Right atrium auricular region (tissue), 2 donors: Measurements from ENCODE around the gene RPS6KA3. TPM values are rescaled to one million over a fixed set of nuclear protein-coding genes. Genes with fewer than 3 reads are reported as not detected.

ENCODE experiments used
- DNase-seq: peaks from one replicate; pipeline ENCODE4 v3.0.0-alpha.2; 2019; ENCODE audit warnings: low spot score
- H3K27ac ChIP-seq, 2 donors: fragments of 200-600 bp; sonication (generic); 1 replicate in 1 of 2; 2 replicates in 1 of 2; pipeline ENCODE4 v1.5.1; 2016 to 2019
- H3K27me3 ChIP-seq, 2 donors: fragments of 200-600 bp; sonication (generic); one replicate each; pipeline versions ENCODE4 v1.5.1 to v1.6.0; 2017 to 2019
- H3K36me3 ChIP-seq: fragments of 200-600 bp; sonication (generic); one replicate; pipeline ENCODE4 v1.5.1; 2016
- H3K4me1 ChIP-seq, 2 donors: fragments of 200-600 bp; sonication (generic); one replicate each; pipeline versions ENCODE4 v1.5.1 to v1.6.0; 2017 to 2019
- H3K4me3 ChIP-seq, 2 donors: fragments of 200-600 bp; sonication (generic); 1 replicate in 1 of 2; 2 replicates in 1 of 2; pipeline ENCODE4 v1.5.1; 2017 to 2019; ENCODE audit warnings: mild to moderate bottlenecking in 1 of 2, moderate library complexity in 1 of 2
- H3K9me3 ChIP-seq, 2 donors: fragments of 200-600 bp; sonication (generic); one replicate each; pipeline ENCODE4 v1.5.1; 2019
- total RNA-seq, 2 donors: library from RNA; depleted of rRNA; stranded (reverse); fragments of >200 nt; gene quantifications; one replicate each; pipeline ENCODE4 v1.1.0, GENCODE V29; 2016
- TF ChIP-seq, protein P1 (sequence below), 2 donors: fragments of 200-600 bp; sonication (generic); IDR thresholded peaks; one replicate each; pipeline ENCODE4 v1.5.1; 2019; ENCODE audit warnings: antibody characterized with exemption in 2 of 2

RPS6KA3 gene
- 10 to 100 TPM; 25.4 to 30.5 TPM for total RNA-seq

- Histone ChIP-seq H3K4me3 (peak within 1 kb of the TSS; percentile 63 to 64), H3K27me3 (peaks cover 0 to 3% of the 10 kb centered on the region in 2 donors), H3K9me3 (no peaks in the 10 kb centered on the region), H3K4me1 (peaks cover 0 to 11% of the 10 kb centered on the region in 2 donors), H3K36me3 (no peaks in the 10 kb centered on the region), H3K27ac (peak within 1 kb of the TSS; percentile 85 to 89)
- TF ChIP-seq, protein P1, sequence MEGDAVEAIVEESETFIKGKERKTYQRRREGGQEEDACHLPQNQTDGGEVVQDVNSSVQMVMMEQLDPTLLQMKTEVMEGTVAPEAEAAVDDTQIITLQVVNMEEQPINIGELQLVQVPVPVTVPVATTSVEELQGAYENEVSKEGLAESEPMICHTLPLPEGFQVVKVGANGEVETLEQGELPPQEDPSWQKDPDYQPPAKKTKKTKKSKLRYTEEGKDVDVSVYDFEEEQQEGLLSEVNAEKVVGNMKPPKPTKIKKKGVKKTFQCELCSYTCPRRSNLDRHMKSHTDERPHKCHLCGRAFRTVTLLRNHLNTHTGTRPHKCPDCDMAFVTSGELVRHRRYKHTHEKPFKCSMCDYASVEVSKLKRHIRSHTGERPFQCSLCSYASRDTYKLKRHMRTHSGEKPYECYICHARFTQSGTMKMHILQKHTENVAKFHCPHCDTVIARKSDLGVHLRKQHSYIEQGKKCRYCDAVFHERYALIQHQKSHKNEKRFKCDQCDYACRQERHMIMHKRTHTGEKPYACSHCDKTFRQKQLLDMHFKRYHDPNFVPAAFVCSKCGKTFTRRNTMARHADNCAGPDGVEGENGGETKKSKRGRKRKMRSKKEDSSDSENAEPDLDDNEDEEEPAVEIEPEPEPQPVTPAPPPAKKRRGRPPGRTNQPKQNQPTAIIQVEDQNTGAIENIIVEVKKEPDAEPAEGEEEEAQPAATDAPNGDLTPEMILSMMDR (IDR thresholded peaks at IDR 0.05), result no peak
- DNase-seq, result peak; percentile 94
These were observed at the start of gene RPS6KA3 for GRCh38 chrX:20266810-20267606. RPS6KA3 (minus strand) TSS chrX:20266909; CDS start chrX:20266632, 277 bp downstream.

- H3K4me3 ChIP-seq, result no peak overlapping the region
- no peaks in the 10 kb centered on the region for H3K9me3 ChIP-seq
- H3K27ac ChIP-seq, result no peak overlapping the region
- DNase-seq, result no peak
- no peaks in the 10 kb centered on the region for H3K27me3 ChIP-seq
- TF ChIP-seq, protein P1 (IDR thresholded peaks at IDR 0.05), result no peak
- H3K4me1 ChIP-seq, result no peaks in the 10 kb centered on the region
- H3K36me3 ChIP-seq, result no peaks in the 10 kb centered on the region
These were observed 48.4 kb upstream of the RPS6KA3 start for GRCh38 chrX:20315140-20315539.

DNA sequence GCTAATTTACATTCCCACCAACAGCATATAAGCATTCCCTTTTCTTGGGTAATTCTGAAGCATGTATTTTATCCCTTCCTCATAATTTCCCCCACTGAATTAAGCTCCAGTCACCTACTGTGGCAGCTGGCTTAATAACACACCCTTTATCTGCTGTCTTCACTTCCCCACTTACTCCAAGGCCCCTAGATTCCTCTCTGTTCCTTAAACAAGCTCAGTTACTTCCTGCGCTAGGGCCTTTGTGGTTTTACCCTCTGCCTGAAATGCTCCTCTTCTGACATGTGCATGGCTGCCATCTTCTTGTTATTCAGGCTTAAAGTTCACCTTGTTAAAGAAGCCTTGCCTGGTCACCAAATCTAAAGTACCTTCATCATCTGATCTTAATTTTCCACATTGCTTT, 47.2 kb upstream of the RPS6KA3 start:
- Histone ChIP-seq H3K27me3 (no peaks in the 10 kb centered on the region), H3K4me3 (no peak overlapping the region), H3K4me1 (no peaks in the 10 kb centered on the region), H3K9me3 (no peaks in the 10 kb centered on the region), H3K27ac (no peak overlapping the region), H3K36me3 (no peaks in the 10 kb centered on the region)
- no peak for DNase-seq
- TF ChIP-seq, protein P1 (IDR thresholded peaks at IDR 0.05), result no peak

GRCh38 chrX:20312018-20312417, 45.3 kb upstream of the RPS6KA3 start:
- DNase-seq, result no peak
- no peaks in the 10 kb centered on the region for H3K9me3 ChIP-seq
- no peaks in the 10 kb centered on the region for H3K4me1 ChIP-seq
- H3K27me3 ChIP-seq, result no peaks in the 10 kb centered on the region
- no peak overlapping the region for H3K4me3 ChIP-seq
- TF ChIP-seq, protein P1 (IDR thresholded peaks at IDR 0.05), result no peak
- H3K36me3 ChIP-seq, result no peaks in the 10 kb centered on the region
- no peak overlapping the region for H3K27ac ChIP-seq

DNA sequence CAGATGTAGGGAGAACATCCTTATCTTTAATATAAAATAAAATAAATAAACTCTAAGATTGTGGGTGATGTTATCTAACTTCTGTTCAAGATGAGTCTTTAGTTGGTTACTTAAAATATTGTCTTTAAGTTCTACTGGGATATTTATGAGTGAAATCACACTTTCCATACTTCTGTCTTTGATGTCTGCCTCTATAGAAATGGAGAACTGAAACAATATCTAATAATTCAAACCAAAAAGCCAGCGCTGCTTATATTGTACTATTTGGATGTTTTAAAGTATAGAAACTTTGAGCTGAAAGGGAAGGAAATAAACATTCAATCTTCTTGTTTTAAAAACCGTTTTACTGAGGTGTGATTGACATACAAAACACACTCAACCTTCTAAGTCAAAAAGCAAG, 44.8 kb upstream of the RPS6KA3 start:
- Histone ChIP-seq H3K27ac (no peak overlapping the region), H3K4me3 (no peak overlapping the region), H3K9me3 (no peaks in the 10 kb centered on the region), H3K4me1 (no peaks in the 10 kb centered on the region), H3K36me3 (no peaks in the 10 kb centered on the region), H3K27me3 (no peaks in the 10 kb centered on the region)
- TF ChIP-seq, protein P1 (IDR thresholded peaks at IDR 0.05), result no peak
- no peak for DNase-seq
